Measurements from ENCODE around the gene ANXA2. TPM values are rescaled to one million over a fixed set of nuclear protein-coding genes. Genes with fewer than 3 reads are reported as not detected.
A peak's percentile ranks its signal among the peaks of the same experiment; 100 is the strongest.

Gene ANXA2
- total RNA-seq, 1 donor from 2014 or later, result 1,291 TPM

- peak; percentile 90 for DNase-seq (ENCODE audit: low read depth)
Observed at GRCh38 chr15:60390871-60391501, 6.8 kb downstream of the ANXA2 start.

GRCh38 chr15:60390231-60390630 is 7.6 kb downstream of the ANXA2 start:
- peak; percentile 26 for DNase-seq (ENCODE audit: low read depth)

DNA sequence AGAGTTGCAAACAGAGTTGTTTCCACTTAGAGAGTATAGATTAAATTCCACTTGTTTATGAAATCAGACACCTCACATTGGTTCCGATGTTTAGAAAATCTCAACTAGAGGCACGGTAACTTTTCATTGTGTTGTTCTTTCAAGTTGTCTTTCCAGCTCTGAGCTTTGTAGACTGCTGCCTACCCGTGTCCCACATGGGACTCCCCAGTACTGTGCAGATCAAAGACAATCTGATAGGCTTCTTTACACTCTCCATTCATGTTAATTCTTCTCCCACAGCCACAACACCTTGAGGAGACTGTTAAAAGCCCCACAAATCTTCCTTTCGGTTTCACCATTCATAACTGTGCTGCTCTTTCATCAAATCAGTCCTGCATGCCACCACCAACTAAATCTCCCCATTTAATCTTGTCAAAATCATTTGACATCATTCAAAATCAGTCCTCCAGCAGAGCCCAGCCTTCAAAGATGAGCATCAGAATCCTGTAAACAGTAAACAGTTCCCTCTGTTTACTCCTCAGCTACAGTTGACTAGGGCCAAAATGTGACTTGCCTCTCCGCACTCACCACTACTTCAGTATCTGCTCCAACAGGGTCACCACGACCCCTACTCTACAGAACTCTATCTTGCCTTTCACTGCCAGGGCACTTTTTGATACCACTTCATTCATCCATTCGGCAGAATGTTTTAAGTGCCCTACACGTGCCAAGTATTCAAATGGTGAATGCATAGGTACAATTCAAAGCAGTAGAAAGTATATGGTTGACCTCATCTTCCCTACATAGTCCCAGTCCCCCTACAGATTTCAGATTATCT is 8.3 kb downstream of the ANXA2 start:
- DNase-seq (ENCODE audit: low read depth), result peak; percentile 26

DNA sequence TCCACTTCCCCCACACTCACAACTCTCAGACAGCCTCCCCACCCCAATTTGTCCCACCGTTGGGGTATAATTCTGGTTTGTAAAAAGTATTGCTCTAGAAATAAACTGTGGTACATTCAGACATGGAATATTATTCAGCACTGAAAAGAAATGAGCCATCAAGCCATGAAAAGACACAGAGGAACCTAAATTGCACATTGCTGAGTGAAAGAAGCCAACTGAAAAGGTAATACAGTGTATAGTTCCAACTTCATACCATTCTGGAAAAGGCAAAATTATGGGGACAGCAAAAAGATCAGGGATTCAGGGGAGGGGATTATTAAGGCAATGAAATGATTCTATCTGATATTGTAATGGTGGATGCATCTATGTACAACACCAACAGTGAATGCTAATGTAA is 10.5 kb downstream of the ANXA2 start:
- DNase-seq (ENCODE audit: low read depth), result peak; percentile 1

- peak; percentile 3 for DNase-seq (ENCODE audit: low read depth)
Observed at GRCh38 chr15:60386615-60387014, 11.2 kb downstream of the ANXA2 start.

- no peak for DNase-seq (ENCODE audit: low read depth)
Observed at GRCh38 chr15:60385620-60386552, 11.9 kb downstream of the ANXA2 start.

DNA sequence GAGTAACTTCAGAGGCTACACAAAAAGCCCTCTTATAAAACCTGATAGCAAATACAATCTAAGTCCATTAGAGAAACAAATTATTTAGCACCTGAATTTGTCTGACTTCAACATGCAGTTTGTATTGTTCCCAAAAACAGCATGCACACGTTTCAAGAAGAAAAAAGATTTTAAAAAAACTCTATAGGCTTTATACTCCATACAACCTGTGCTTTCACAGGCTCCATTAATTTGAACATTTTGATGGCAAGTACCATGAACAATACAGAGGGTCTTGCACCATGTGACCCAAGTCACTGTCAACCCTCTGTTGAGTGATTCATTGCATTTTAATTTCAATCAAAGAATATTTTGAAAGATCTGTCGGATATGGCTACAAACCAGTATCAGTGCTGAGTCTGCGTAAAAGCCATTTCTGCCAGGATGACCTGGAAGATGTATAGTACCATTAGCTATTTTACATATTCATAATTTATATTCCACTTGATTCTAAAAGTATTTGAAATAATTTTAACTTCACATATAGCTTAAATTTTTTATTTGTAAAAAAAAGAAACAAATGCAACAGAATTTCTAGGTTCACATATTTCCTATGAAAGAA is 13.2 kb downstream of the ANXA2 start:
- no peak for DNase-seq (ENCODE audit: low read depth)

- DNase-seq (ENCODE audit: low read depth), result no peak
Observed at GRCh38 chr15:60384053-60384452, 13.7 kb downstream of the ANXA2 start.

GRCh38 chr15:60382773-60383674 is 14.8 kb downstream of the ANXA2 start:
- DNase-seq (ENCODE audit: low read depth), result no peak

DNA sequence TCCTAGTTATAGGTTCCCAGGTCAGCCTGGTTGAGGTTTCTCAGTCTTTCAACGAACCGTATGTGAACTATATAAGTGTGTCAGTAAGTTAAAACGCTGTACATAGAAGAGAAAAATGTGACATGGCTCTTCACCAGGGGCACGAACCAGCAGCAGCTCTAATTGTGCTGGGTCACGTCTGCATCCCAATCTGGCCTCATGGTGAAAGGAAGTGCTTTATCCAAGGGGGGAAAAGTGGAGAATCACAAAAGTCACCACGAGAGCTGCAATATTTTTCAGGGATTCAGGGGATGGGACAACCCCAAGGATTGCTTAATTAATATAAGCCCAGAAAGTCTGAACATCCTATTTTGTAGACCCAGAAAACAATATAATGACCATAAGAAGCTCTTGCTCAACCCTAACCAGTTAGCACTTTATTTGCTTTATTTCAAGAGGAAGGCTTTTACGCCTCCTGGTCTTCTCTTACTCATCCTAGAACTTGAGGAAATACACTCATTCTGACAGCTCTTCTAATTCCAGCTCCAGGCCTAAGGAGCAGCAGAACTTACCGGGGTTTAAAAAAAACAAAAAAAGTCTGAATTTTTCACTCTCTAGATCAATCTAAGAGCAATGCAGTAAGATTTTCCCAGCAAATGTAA is 16.5 kb downstream of the ANXA2 start:
- DNase-seq (ENCODE audit: low read depth), result no peak

DNA sequence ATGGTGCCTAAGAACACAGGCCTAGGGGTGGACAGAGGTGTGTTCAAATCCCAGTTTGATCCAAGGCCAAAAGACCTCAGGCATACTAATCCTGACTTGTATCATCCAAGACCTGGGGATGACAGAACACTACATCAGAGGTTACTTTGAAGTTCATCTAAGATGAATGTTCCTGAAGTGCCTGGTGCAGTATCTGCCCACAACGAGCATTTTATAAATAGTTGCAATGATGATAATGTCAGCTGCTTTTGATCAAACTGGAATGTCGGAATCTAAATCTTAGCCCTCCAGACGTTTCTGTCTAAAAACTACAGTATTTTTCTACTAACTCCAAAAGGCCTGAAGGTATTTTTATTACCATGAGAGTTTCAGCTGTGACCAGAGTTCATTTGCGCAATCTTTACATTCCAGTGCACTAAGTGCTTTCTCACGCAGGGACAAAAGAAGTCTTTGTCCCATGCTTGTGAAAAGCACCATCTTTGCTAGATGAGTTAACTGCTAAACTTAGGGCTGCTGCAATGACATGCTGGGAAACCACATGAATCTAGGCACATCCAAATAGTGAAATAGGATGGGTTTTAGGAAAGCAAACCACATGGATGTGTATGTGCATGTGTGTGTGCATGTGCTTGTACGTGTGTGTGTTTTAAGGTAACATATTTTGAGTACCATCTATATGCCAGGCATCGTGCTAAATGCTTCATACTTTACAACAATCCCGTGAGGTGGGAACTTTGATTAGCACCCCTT is 18.1 kb downstream of the ANXA2 start:
- peak; percentile 88 for DNase-seq (ENCODE audit: low read depth)

GRCh38 chr15:60379185-60379524 is 18.6 kb downstream of the ANXA2 start:
- no peak for DNase-seq (ENCODE audit: low read depth)

DNA sequence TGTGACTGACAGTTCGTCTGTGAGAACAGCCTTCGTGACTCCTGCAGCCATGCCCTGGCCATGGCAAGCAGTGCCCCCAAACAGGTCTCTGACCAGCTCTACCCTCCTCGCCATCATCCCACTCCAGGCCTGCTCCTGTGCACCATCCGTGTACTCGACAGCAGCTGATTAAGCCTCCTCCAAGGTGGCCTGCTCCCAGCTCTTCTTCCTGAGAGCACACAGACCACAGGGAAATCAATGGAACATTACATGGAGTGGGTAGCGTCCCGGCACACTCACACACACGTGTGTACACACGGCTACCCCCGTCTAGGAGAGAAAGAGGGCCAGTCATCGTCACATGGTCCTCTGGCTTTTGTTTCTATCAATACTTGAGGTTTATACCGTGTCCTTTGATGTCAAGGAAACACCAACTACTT is 21.1 kb downstream of the ANXA2 start:
- DNase-seq (ENCODE audit: low read depth), result no peak

DNA sequence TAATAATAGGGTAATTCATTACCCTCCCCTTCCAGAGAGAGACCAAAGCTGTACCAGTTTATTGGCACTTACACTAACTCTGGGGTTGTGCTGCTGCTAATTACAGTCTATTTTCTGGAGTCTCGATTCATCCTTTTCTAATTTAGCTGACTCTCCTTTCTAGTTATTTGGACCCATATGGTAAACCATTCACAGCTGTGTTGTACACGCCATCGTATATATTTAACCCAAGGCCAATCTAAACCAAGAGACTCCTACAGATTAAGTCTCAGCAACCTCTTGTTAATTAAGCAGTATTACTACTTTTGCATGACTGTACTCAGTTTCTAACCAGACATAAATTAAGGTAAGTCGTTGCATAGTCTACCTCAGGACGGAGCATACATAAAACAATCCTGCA is 22.5 kb downstream of the ANXA2 start:
- no peak for DNase-seq (ENCODE audit: low read depth)

DNA sequence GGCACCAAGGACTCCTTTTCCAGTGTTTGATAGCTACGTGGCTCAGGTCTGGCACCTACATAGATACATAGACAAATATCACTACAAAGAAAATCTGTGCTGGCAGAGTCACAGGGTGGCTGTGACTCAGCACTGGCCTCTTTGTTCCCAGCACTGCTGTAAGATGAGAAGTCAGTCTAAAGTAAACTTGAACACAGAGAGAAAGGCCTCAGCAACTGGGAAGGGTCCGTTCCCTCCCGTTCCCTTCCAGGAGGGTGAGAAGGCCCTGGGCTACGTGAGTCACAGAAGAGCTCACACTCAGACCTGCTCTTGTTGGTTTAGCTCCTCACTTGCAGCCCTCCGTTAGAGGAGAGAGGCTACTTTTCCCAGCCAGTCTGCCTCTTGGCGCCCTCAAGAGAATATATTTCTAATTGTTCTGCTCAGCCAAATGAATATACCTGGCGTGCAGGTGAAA is 23.1 kb downstream of the ANXA2 start:
- peak; percentile 95 for DNase-seq (ENCODE audit: low read depth)

- no peak for DNase-seq (ENCODE audit: low read depth)
Observed at GRCh38 chr15:60374209-60374608, 23.6 kb downstream of the ANXA2 start.

DNA sequence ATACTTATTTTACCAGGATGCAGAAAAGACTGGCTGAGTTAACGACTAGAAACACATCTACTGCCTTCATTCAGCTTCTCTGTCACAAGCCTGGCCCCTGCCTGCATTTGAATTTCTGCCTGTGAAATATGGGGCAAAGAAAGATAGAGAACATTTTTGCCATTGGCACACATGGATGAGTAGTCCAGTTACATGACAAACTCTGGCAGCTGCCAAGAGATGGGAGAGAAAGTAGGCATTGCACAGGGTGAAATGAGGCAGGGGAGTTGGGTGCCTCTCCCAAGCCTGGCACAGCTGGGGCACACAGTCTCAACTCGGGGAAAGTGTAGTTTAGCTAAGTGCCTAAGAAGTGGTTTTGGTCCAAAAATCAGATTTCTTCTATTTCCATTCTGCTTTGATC is 24.0 kb downstream of the ANXA2 start:
- peak; percentile 61 for DNase-seq (ENCODE audit: low read depth)

DNA sequence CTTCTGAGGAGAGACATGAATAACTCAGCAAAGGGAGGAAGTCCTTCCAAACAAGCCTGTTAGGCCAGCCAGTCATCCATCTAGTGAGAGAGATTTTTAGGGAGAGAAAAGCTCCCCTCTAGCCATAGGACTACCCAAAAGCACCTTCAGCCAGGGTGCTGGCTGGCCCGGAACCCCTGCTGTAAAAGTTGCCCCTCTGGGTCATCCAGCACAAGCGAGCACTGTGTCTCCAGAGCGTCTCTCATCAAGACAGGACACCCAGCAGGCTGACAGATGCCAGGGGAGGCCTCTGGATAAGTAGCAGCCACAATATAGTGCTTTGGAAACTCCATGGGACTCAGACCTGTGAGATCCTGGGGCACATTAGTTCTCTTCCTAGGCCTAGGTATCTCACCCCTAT is 24.5 kb downstream of the ANXA2 start:
- DNase-seq (ENCODE audit: low read depth), result no peak

GRCh38 chr15:60372756-60373155 is 25.0 kb downstream of the ANXA2 start:
- DNase-seq (ENCODE audit: low read depth), result peak; percentile 78
